GM20000 (cell line): ENCODE data around the gene HCAR1.

Source experiments
- DNase-seq: peaks from one replicate; pipeline ENCODE4 v3.0.0; 2012; ENCODE audit warnings: low spot score
- CTCF ChIP-seq: IDR thresholded peaks from 2 replicates; pipeline ENCODE4 v1.5.1; 2012; ENCODE audit warnings: mild to moderate bottlenecking, control low read depth; ENCODE audit errors: extremely low read depth, missing control alignments

HCAR1 gene

GRCh38 chr12:122749569-122750332 lies 19.1 kb upstream of the HCAR1 start:
- no peak for DNase-seq
- no peak for TF ChIP-seq CTCF

GRCh38 chr12:122747224-122748135 lies 16.8 kb upstream of the HCAR1 start:
- no peak for DNase-seq
- TF ChIP-seq CTCF = no peak

DNA sequence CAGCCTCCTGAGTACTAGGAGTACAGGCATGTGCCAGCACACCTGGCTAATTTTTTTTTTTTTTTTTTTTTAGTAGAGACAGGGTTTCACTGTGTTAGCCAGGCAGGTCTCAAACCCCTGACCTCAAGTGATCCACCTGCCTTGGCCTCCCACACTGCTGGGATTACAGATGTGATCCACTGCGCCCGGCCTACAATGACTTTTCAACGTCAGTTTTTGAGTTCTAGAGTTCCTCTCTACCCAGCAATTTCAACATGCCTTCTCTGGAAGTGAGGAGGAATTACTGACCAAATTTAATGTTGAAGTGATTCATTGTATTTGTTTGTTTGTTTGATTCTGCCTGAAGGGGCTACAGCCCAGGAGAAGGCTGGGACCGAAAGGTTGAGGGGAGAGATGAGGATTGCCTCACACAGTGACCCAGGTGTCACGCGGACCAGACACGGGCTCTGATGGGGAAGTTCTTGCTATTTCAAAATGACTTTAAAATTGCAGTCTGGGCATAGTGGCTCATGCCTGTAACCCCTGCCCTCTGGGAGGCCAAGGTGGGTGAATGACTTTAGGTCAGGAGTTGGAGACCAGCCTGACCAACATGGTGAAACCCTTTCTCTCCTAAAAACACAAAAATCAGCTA lies 13.4 kb upstream of the HCAR1 start:
- no peak for DNase-seq
- TF ChIP-seq CTCF = no peak

- TF ChIP-seq CTCF = no peak
- no peak for DNase-seq
Observed at GRCh38 chr12:122740351-122740750, 9.7 kb upstream of the HCAR1 start.

DNA sequence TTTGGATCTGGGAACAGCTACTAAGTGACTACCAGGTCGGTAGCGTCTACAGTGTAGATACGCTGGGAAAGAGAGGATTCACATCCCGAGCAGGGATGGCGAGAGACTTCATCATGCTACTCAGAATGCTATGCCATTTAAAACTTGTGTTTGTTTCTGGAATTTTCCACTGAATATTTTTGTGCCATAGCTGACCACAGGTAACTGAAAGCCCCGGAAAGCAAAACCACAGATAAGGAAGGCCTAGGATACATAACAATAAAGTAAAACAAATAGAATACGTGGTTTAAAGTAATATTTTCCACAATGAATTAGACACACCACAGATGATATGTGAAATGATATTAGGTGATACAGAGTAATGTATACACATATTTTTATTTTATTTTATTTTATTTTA lies 7.9 kb upstream of the HCAR1 start:
- no peak for TF ChIP-seq CTCF
- DNase-seq = no peak

- DNase-seq = no peak
- TF ChIP-seq CTCF = no peak
Observed at GRCh38 chr12:122732611-122733010, 2.0 kb upstream of the HCAR1 start.

- DNase-seq = no peak
- no peak for TF ChIP-seq CTCF
Observed at GRCh38 chr12:122732170-122732569, 1.5 kb upstream of the HCAR1 start.
